GM12873 (cell line): ENCODE measurements around the gene TENT5A.

Source experiments
- CTCF ChIP-seq: IDR thresholded peaks from 2 replicates; pipeline ENCODE4 v1.5.1; 2012; ENCODE audit warnings: low read depth, mild to moderate bottlenecking, moderate library complexity, low read length, control low read depth; ENCODE audit not compliant: insufficient read depth; ENCODE audit errors: missing control alignments

Gene TENT5A

GRCh38 chr6:81736428-81736827 is 16.1 kb downstream of the TENT5A start:
- no peak for TF ChIP-seq CTCF

- no peak for TF ChIP-seq CTCF
Measured at GRCh38 chr6:81735756-81736380, 16.6 kb downstream of the TENT5A start.

- TF ChIP-seq CTCF = no peak
Measured at GRCh38 chr6:81734500-81735150, 17.9 kb downstream of the TENT5A start.

- no peak for TF ChIP-seq CTCF
Measured at GRCh38 chr6:81734081-81734480, 18.4 kb downstream of the TENT5A start.

- no peak for TF ChIP-seq CTCF
Measured at GRCh38 chr6:81731814-81732213, 20.7 kb downstream of the TENT5A start.

- TF ChIP-seq CTCF = no peak
Measured at GRCh38 chr6:81727876-81728517, 24.5 kb downstream of the TENT5A start.

GRCh38 chr6:81725127-81725526 is 27.4 kb downstream of the TENT5A start:
- no peak for TF ChIP-seq CTCF
